Transverse colon (tissue), 4 donors: ENCODE measurements around the gene CACNG7. TPM values are rescaled to one million over a fixed set of nuclear protein-coding genes. Genes with fewer than 3 reads are reported as not detected.

ENCODE experiments used
- DNase-seq: peaks from one replicate; pipeline ENCODE4 v3.0.0-alpha.2; 2019
- H3K27ac ChIP-seq, 4 donors: fragments of 200-600 bp; sonication (generic); 2 replicates each; pipeline ENCODE4 v1.5.1; 2016 to 2018; ENCODE audit warnings: inconsistent platforms in 4 of 4
- H3K27me3 ChIP-seq: fragments of 200-600 bp; sonication (generic); 2 replicates; pipeline ENCODE4 v1.5.1; 2017; ENCODE audit warnings: inconsistent platforms
- H3K36me3 ChIP-seq, 4 donors: fragments of 200-600 bp; sonication (generic); 2 replicates each; pipeline ENCODE4 v1.5.1; 2017 to 2019; ENCODE audit warnings: inconsistent platforms in 4 of 4
- H3K4me1 ChIP-seq, 4 donors: fragments of 200-600 bp; sonication (generic); 2 replicates each; pipeline ENCODE4 v1.5.1; 2017 to 2020; ENCODE audit warnings: inconsistent platforms in 4 of 4
- H3K4me3 ChIP-seq, 4 donors: fragments of 200-600 bp; sonication (generic); 1 replicate in 1 of 4; 2 replicates in 3 of 4; pipeline versions ENCODE4 v1.5.1 to v1.6.1; 2017 to 2019; ENCODE audit warnings: inconsistent platforms in 4 of 4
- H3K9me3 ChIP-seq, 2 donors: fragments of 200-600 bp; sonication (generic); 2 replicates each; pipeline ENCODE4 v1.5.1; 2017 to 2019; ENCODE audit warnings: inconsistent platforms in 2 of 2
- EP300 ChIP-seq: sonication (generic); formaldehyde crosslinking; IDR thresholded peaks from one replicate; pipeline ENCODE4 v1.6.1; 2017; ENCODE audit warnings: antibody characterized with exemption, low read depth
- POLR2A ChIP-seq: fragments of 450-650 bp; IDR thresholded peaks from one replicate; pipeline ENCODE4 v1.6.1; 2016; ENCODE audit warnings: antibody characterized with exemption, mild to moderate bottlenecking, moderate library complexity
- POLR2AphosphoS5 ChIP-seq, 3 donors: sonication (generic); formaldehyde crosslinking; IDR thresholded peaks; one replicate each; pipeline ENCODE4 v1.6.1; 2016; ENCODE audit warnings: antibody characterized with exemption in 3 of 3
- WGBS, 2 donors: methylation state at CpG; one replicate each; pipeline ENCODE4 v1.1.5; 2018; ENCODE audit warnings: low coverage in 1 of 2; 5-methylcytosine and 5-hydroxymethylcytosine counted together
- in situ Hi-C, 4 donors: fragments of 200-750 bp; cut with MboI; loops; one replicate each; pipeline versions ENCODE4 v1.15.0 to v1.15.1; 2017; ENCODE audit warnings: low sequenced_read_pairs in 3 of 4, low pct_ligation_motif_present in 1 of 4, low pct_unique_long_range_greater_than_20kb in 1 of 4
- intact Hi-C: fragments of 100-400 bp; cut with DNase I; formaldehyde crosslinking; loops from one replicate; pipeline ENCODE4 v1.15.1; 2023; ENCODE audit warnings: low total_unique reads
- total RNA-seq, 4 donors: library from RNA; depleted of rRNA; stranded (reverse); fragments of >200 nt; gene quantifications; one replicate each; pipeline ENCODE4 v1.1.0, GENCODE V29; 2016
- TF ChIP-seq, protein P1 (sequence below), 5 experiments: fragments of 200-600 bp in 3 of 5; fragments of 450-650 bp in 2 of 5; sonication (generic) in 3 of 5; IDR thresholded peaks; 1 replicate in 2 of 5; 2 replicates in 3 of 5; pipeline ENCODE4 v1.5.1; 2016 to 2017; ENCODE audit warnings: antibody characterized with exemption in 5 of 5, inconsistent platforms in 3 of 5, mild to moderate bottlenecking in 2 of 5, moderate library complexity in 1 of 5

The CACNG7 gene
- total RNA-seq, 4 donors from 2014 or later, result not detected

DNA sequence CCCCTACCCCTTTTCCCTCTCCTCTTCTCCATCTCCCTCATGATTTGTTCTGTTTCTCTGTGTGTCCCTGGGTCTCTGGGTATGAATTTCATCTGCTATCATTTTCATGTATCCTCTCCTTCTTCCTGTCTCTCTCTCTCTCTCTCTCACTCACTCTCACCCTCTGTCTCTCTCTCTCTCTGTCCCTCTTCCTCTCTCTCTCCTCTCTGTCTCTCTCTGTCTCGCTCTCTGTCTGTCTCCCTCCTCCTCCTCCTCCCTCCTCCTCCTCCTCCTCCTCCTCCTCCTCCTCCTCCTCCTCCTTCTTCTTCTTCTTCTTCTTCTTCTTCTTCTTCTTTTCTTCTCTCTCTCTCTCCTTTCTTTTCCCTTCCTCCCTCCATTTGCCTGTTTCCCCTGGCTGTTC is 3.3 kb upstream of the CACNG7 start:
- no peak overlapping the region for H3K4me3 ChIP-seq
- peaks cover 0 to 12% (median 8%) of the 10 kb centered on the region in 4 donors for H3K4me1 ChIP-seq
- H3K27me3 ChIP-seq, result peaks cover 69% of the 10 kb centered on the region
- TF ChIP-seq, protein P1, sequence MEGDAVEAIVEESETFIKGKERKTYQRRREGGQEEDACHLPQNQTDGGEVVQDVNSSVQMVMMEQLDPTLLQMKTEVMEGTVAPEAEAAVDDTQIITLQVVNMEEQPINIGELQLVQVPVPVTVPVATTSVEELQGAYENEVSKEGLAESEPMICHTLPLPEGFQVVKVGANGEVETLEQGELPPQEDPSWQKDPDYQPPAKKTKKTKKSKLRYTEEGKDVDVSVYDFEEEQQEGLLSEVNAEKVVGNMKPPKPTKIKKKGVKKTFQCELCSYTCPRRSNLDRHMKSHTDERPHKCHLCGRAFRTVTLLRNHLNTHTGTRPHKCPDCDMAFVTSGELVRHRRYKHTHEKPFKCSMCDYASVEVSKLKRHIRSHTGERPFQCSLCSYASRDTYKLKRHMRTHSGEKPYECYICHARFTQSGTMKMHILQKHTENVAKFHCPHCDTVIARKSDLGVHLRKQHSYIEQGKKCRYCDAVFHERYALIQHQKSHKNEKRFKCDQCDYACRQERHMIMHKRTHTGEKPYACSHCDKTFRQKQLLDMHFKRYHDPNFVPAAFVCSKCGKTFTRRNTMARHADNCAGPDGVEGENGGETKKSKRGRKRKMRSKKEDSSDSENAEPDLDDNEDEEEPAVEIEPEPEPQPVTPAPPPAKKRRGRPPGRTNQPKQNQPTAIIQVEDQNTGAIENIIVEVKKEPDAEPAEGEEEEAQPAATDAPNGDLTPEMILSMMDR (IDR thresholded peaks at IDR 0.05), result no peak
- no peak for TF ChIP-seq EP300
- TF ChIP-seq POLR2AphosphoS5 (IDR thresholded peaks at IDR 0.05), result no peak
- no peak for TF ChIP-seq POLR2A
- DNase-seq, result no peak
- intact Hi-C loops, result no loop called here
- H3K9me3 ChIP-seq, result no peaks in the 10 kb centered on the region
- H3K27ac ChIP-seq, result no peak overlapping the region
- in situ Hi-C loops, result loop anchor here in 1 of 4 donors (10.0 kb wide), 1 partner anchor 61 kb away; no protein-coding TSS in a partner anchor
- no peaks in the 10 kb centered on the region for H3K36me3 ChIP-seq
- 72% methylated on average over 1 of the region's 1 CpG; no CpG with 5 or more reads in 1 of the 2 donors for WGBS, 2 donors

DNA sequence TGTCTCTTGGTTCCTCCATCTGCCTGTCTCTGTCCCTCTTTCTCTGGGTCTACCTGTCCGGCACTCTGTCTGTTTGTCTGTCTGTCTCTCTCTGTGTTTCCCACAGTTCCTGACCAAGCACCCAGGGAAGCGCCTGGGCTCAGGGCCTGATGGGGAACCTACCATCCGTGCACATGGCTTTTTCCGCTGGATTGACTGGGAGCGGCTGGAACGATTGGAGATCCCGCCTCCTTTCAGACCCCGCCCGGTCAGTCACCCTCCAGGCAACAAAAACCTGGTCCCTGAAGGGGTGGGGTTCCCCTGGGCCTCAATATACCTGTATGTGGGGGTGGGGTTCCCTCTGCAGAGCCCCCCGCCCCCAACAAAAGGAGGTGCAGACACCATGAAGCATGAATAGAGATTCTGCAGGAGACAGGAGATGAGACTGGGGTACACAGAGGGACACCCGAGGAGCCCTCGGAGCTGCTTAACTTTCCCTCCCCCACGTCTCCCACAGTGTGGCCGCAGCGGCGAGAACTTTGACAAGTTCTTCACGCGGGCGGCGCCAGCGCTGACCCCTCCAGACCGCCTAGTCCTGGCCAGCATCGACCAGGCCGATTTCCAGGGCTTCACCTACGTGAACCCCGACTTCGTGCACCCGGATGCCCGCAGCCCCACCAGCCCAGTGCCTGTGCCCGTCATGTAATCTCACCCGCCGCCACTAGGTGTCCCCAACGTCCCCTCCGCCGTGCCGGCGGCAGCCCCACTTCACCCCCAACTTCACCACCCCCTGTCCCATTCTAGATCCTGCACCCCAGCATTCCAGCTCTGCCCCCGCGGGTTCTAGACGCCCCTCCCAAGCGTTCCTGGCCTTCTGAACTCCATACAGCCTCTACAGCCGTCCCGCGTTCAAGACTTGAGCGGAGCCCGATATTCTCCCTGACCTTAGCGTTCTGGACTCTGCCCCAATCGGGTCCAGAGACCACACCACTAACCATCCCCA is 2.6 kb upstream of the CACNG7 start:
- Histone ChIP-seq H3K9me3 (no peaks in the 10 kb centered on the region), H3K27me3 (peaks cover 76% of the 10 kb centered on the region), H3K36me3 (no peaks in the 10 kb centered on the region), H3K27ac (no peak overlapping the region), H3K4me3 (no peak overlapping the region), H3K4me1 (peaks cover 0 to 12% (median 8%) of the 10 kb centered on the region in 4 donors)
- 20 to 24% methylated on average over 4 to 48 of the region's 48 CpGs for WGBS, 2 donors
- TF ChIP-seq EP300, result no peak
- TF ChIP-seq POLR2AphosphoS5 (IDR thresholded peaks at IDR 0.05), result no peak
- TF ChIP-seq, protein P1 (IDR thresholded peaks at IDR 0.05), result peak; percentile 65 to 85 (median 82)
- no peak for TF ChIP-seq POLR2A
- in situ Hi-C loops, result loop anchor here in 1 of 4 donors (10.0 kb wide), 1 partner anchor 62 kb away; no protein-coding TSS in a partner anchor
- intact Hi-C loops, result no loop called here
- peak; percentile 36 for DNase-seq

DNA sequence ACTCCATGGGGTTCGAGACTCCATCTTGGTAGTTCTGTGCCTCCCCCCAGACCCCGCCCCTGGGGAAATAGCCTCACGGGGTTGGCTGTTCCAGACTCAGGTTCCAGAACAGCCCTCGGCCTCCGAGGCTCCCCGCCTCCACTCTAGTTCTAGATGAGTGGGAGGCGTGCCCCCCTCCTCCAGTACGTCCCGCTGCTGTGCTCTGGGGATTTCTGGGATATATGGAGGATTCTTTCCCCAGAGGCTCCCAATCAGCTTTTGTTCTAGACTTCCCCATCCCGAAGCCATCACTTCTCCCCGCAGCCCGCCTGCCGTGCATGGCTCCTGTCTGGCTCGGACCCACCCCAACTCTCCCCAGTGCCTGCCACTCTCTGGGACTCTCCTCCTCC is 1.9 kb upstream of the CACNG7 start:
- Histone ChIP-seq H3K27me3 (peaks cover 83% of the 10 kb centered on the region), H3K36me3 (no peaks in the 10 kb centered on the region), H3K9me3 (no peaks in the 10 kb centered on the region), H3K4me1 (peaks cover 0 to 12% (median 8%) of the 10 kb centered on the region in 4 donors), H3K27ac (no peak overlapping the region), H3K4me3 (no peak overlapping the region)
- in situ Hi-C loops (loop anchor here in 1 of 4 donors (10.0 kb wide), 1 partner anchor 62 kb away; no protein-coding TSS in a partner anchor), intact Hi-C loops (no loop called here)
- 29 to 33% methylated on average over 5 to 14 of the region's 14 CpGs for WGBS, 2 donors
- no peak for TF ChIP-seq EP300
- no peak for TF ChIP-seq POLR2AphosphoS5 (IDR thresholded peaks at IDR 0.05)
- TF ChIP-seq POLR2A, result no peak
- TF ChIP-seq, protein P1 (IDR thresholded peaks at IDR 0.05), result no peak
- no peak for DNase-seq

DNA sequence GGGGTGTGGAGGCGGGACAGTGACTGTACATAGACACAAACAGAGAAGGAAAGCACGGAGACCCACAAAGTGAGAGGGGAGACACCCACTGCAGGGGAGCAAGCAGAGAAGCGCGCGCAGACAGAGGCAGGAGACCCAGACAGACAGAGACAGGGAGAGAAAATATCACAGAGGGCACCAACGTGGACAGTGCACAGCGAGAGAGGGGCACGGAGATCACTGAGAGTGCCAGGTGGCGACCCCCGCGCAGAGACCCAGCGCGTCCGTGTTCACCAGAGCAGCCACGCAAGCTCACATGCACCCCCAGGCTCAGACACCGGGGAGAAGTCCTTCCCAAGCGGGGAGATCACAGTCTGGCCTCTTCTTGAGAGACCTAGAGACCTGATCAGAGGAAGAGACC is 1.4 kb upstream of the CACNG7 start:
- TF ChIP-seq POLR2A, result no peak
- Histone ChIP-seq H3K9me3 (no peaks in the 10 kb centered on the region), H3K36me3 (no peaks in the 10 kb centered on the region), H3K27ac (no peak overlapping the region), H3K4me1 (peaks cover 0 to 12% (median 8%) of the 10 kb centered on the region in 4 donors), H3K27me3 (peaks cover 88% of the 10 kb centered on the region), H3K4me3 (no peak overlapping the region)
- DNase-seq, result no peak
- WGBS, 2 donors, result 25 to 60% methylated on average over 3 to 17 of the region's 17 CpGs
- intact Hi-C loops, result no loop called here
- in situ Hi-C loops, result loop anchor here in 1 of 4 donors (10.0 kb wide), 1 partner anchor 63 kb away; no protein-coding TSS in a partner anchor
